Motor neuron (in vitro differentiated cells): ENCODE results near the gene ZNHIT2. TPM values are rescaled to one million over a fixed set of nuclear protein-coding genes. Genes with fewer than 3 reads are reported as not detected.

Source experiments
- total RNA-seq, 8 experiments: library from RNA; unstranded; fragments of 300-600 nt; gene quantifications; 2 replicates each; pipeline versions ENCODE4 v1.2.3 to v1.2.4, GENCODE V29; 2022

ZNHIT2 gene
- total RNA-seq, 8 experiments from 2014 or later, result 8.4 to 18.4 (median 13.3) TPM

Other genes with a start within 250 kb of the ZNHIT2 start
- gene EHD1, start 239.1 kb downstream of the ZNHIT2 start, total RNA-seq, result 10 to 100 TPM; 20.2 to 37.2 (median 30.6) TPM
- gene ATG2A, start 200.5 kb downstream of the ZNHIT2 start, total RNA-seq, result 10 to 100 TPM in 4 of 8 experiments, 1 to 10 TPM in 4; 4.9 to 37.2 (median 9.6) TPM
- 10 to 100 TPM in 6 of 8 experiments, 1 to 10 TPM in 2; 8.4 to 48.7 (median 25.8) TPM for gene PPP2R5B, start 193.0 kb downstream of the ZNHIT2 start, total RNA-seq
- under 1 TPM in 3 of 8 experiments, not detected in 5; 0.16 to 0.93 (median 0.76) TPM for gene GPHA2, start 181.8 kb downstream of the ZNHIT2 start, total RNA-seq
- gene MAJIN, start 145.6 kb downstream of the ZNHIT2 start, total RNA-seq, result 1 to 10 TPM in 1 of 8 experiments, under 1 TPM in 3, not detected in 4; 0.11 to 1.8 (median 0.18) TPM
- gene BATF2, start 120.7 kb downstream of the ZNHIT2 start, total RNA-seq, result 10 to 100 TPM in 1 of 8 experiments, 1 to 10 TPM in 4, under 1 TPM in 3; 0.22 to 15.8 (median 1.1) TPM
- 100 to 1,000 TPM; 103 to 151 (median 108) TPM for gene ARL2, start 103.5 kb downstream of the ZNHIT2 start, total RNA-seq
- 10 to 100 TPM in 7 of 8 experiments, 1 to 10 TPM in 1; 8.5 to 27.1 (median 13.9) TPM for gene SNX15, start 90.3 kb downstream of the ZNHIT2 start, total RNA-seq
- 10 to 100 TPM in 7 of 8 experiments, 1 to 10 TPM in 1; 8.9 to 18.2 (median 11.5) TPM for gene SAC3D1, start 76.5 kb downstream of the ZNHIT2 start, total RNA-seq
- gene NAALADL1, start 59.1 kb downstream of the ZNHIT2 start, total RNA-seq, result 1 to 10 TPM in 2 of 8 experiments, under 1 TPM in 5, not detected in 1; 0.52 to 3.9 (median 0.93) TPM
- 10 to 100 TPM in 3 of 8 experiments, 1 to 10 TPM in 4, under 1 TPM in 1; 0.97 to 25.2 (median 2.0) TPM for gene CDCA5, start 33.7 kb downstream of the ZNHIT2 start, total RNA-seq
- gene ZFPL1, start 33.5 kb downstream of the ZNHIT2 start, total RNA-seq, result 10 to 100 TPM; 33.2 to 95.4 (median 41.7) TPM
- 100 to 1,000 TPM in 3 of 8 experiments, 10 to 100 TPM in 5; 58.3 to 137 (median 89.5) TPM for gene VPS51, start 21.5 kb downstream of the ZNHIT2 start, total RNA-seq
- gene TM7SF2, start 5.8 kb downstream of the ZNHIT2 start, total RNA-seq, result 10 to 100 TPM; 31.4 to 86.3 (median 45.9) TPM
- gene FAU, start 4.4 kb upstream of the ZNHIT2 start, total RNA-seq, result 1,000 to 10,000 TPM in 7 of 8 experiments, 100 to 1,000 TPM in 1; 848 to 1,834 (median 1,237) TPM
- 10 to 100 TPM; 43.2 to 75.9 (median 52.0) TPM for gene MRPL49, start 4.6 kb upstream of the ZNHIT2 start, total RNA-seq
- 10 to 100 TPM; 11.0 to 26.5 (median 18.1) TPM for gene SYVN1, start 16.8 kb upstream of the ZNHIT2 start, total RNA-seq
- gene SPDYC, start 52.5 kb upstream of the ZNHIT2 start, total RNA-seq, result under 1 TPM in 1 of 8 experiments, not detected in 7; 0.28 TPM
- 10 to 100 TPM; 32.0 to 79.8 (median 45.3) TPM for gene CAPN1, start 64.2 kb upstream of the ZNHIT2 start, total RNA-seq
- gene POLA2, start 144.3 kb upstream of the ZNHIT2 start, total RNA-seq, result 10 to 100 TPM in 3 of 8 experiments, 1 to 10 TPM in 5; 2.9 to 22.0 (median 6.0) TPM
- 10 to 100 TPM in 2 of 8 experiments, 1 to 10 TPM in 6; 4.0 to 14.1 (median 5.8) TPM for gene CDC42EP2, start 197.2 kb upstream of the ZNHIT2 start, total RNA-seq
- 10 to 100 TPM; 32.0 to 56.1 (median 44.1) TPM for gene DPF2, start 216.2 kb upstream of the ZNHIT2 start, total RNA-seq
- 1 to 10 TPM in 5 of 8 experiments, under 1 TPM in 2, not detected in 1; 0.28 to 5.8 (median 4.2) TPM for gene TIGD3, start 237.1 kb upstream of the ZNHIT2 start, total RNA-seq